Gastroesophageal sphincter (tissue), 3 donors: ENCODE data around the gene RPS6KC1.

Source experiments
- POLR2A ChIP-seq, 2 donors: fragments of 450-650 bp; IDR thresholded peaks; one replicate each; pipeline ENCODE4 v1.6.1; 2017; ENCODE audit warnings: antibody characterized with exemption in 2 of 2, mild to moderate bottlenecking in 2 of 2, moderate library complexity in 1 of 2
- POLR2AphosphoS5 ChIP-seq: sonication (generic); formaldehyde crosslinking; IDR thresholded peaks from one replicate; pipeline ENCODE4 v1.6.1; 2017; ENCODE audit warnings: antibody characterized with exemption
- TF ChIP-seq, protein P1 (sequence below), 4 experiments: fragments of 200-600 bp in 2 of 4; fragments of 450-650 bp in 2 of 4; sonication (generic) in 1 of 4; IDR thresholded peaks; one replicate each; pipeline ENCODE4 v1.5.1; 2017 to 2019; ENCODE audit warnings: antibody characterized with exemption in 4 of 4, mild to moderate bottlenecking in 2 of 4, moderate library complexity in 2 of 4

- TF ChIP-seq, protein P1, sequence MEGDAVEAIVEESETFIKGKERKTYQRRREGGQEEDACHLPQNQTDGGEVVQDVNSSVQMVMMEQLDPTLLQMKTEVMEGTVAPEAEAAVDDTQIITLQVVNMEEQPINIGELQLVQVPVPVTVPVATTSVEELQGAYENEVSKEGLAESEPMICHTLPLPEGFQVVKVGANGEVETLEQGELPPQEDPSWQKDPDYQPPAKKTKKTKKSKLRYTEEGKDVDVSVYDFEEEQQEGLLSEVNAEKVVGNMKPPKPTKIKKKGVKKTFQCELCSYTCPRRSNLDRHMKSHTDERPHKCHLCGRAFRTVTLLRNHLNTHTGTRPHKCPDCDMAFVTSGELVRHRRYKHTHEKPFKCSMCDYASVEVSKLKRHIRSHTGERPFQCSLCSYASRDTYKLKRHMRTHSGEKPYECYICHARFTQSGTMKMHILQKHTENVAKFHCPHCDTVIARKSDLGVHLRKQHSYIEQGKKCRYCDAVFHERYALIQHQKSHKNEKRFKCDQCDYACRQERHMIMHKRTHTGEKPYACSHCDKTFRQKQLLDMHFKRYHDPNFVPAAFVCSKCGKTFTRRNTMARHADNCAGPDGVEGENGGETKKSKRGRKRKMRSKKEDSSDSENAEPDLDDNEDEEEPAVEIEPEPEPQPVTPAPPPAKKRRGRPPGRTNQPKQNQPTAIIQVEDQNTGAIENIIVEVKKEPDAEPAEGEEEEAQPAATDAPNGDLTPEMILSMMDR (IDR thresholded peaks at IDR 0.05): no peak
- TF ChIP-seq POLR2AphosphoS5: no peak
- no peak for TF ChIP-seq POLR2A (IDR thresholded peaks at IDR 0.05)
Observed at GRCh38 chr1:213003256-213003655, 47.8 kb upstream of the RPS6KC1 start.
